ENCODE results near the gene AFAP1L2.

The AFAP1L2 gene

GRCh38 chr10:114252092-114252491 lies 152.2 kb downstream of the AFAP1L2 start:
- in situ Hi-C loops (cut with HindIII; ENCODE audit: low sequenced_read_pairs): no loop called here

GRCh38 chr10:114250716-114251115 lies 153.6 kb downstream of the AFAP1L2 start:
- in situ Hi-C loops (cut with HindIII; ENCODE audit: low sequenced_read_pairs): no loop called here

- in situ Hi-C loops (cut with HindIII; ENCODE audit: low sequenced_read_pairs): no loop called here
These were observed 154.1 kb downstream of the AFAP1L2 start for GRCh38 chr10:114250236-114250635.

GRCh38 chr10:114246679-114247305 lies 157.5 kb downstream of the AFAP1L2 start:
- in situ Hi-C loops (cut with HindIII; ENCODE audit: low sequenced_read_pairs): no loop called here

GRCh38 chr10:114245121-114245791 lies 159.0 kb downstream of the AFAP1L2 start:
- in situ Hi-C loops (cut with HindIII; ENCODE audit: low sequenced_read_pairs): no loop called here

Data from DLD1 (cell line).